DND-41 (cell line): Measurements from ENCODE around the gene RBFOX1.

Source experiments
- CTCF ChIP-seq: IDR thresholded peaks from 2 replicates; pipeline ENCODE4 v1.5.1; 2012; ENCODE audit warnings: borderline replicate concordance, low read length, moderate library complexity, mild to moderate bottlenecking; ENCODE audit not compliant: poor library complexity, severe bottlenecking; ENCODE audit errors: extremely low read depth
- EZH2 ChIP-seq: IDR thresholded peaks from 3 replicates; pipeline ENCODE4 v1.6.1; 2012; ENCODE audit warnings: borderline replicate concordance, low read depth, mild to moderate bottlenecking, moderate library complexity, low read length, inconsistent platforms; ENCODE audit not compliant: severe bottlenecking

GRCh38 chr16:7336742-7337141 is 4.1 kb downstream of the RBFOX1 start:
- no peak for TF ChIP-seq CTCF
- TF ChIP-seq EZH2: no peak
